Osteocyte (in vitro differentiated cells): ENCODE results near the gene EPHB1. TPM values are rescaled to one million over a fixed set of nuclear protein-coding genes. Genes with fewer than 3 reads are reported as not detected.

Experiments
- DNase-seq: peaks from one replicate; pipeline ENCODE4 v3.0.0; 2021; ENCODE audit warnings: mixed read lengths; ENCODE audit not compliant: unreplicated experiment; ENCODE audit errors: extremely low spot score
- H3K27ac Mint-ChIP-seq: one replicate; pipeline ENCODE4 v1.8.0; 2021; ENCODE audit warnings: mild to moderate bottlenecking, mixed read lengths; ENCODE audit not compliant: unreplicated experiment
- H3K27me3 Mint-ChIP-seq: one replicate; pipeline ENCODE4 v1.8.0; 2021; ENCODE audit warnings: mixed read lengths; ENCODE audit not compliant: unreplicated experiment
- H3K36me3 Mint-ChIP-seq: one replicate; pipeline ENCODE4 v1.8.0; 2021; ENCODE audit warnings: mixed read lengths; ENCODE audit not compliant: unreplicated experiment
- H3K4me1 Mint-ChIP-seq: one replicate; pipeline ENCODE4 v1.8.0; 2021; ENCODE audit warnings: mixed read lengths; ENCODE audit not compliant: unreplicated experiment
- H3K4me3 Mint-ChIP-seq: one replicate; pipeline ENCODE4 v1.8.0; 2021; ENCODE audit warnings: mild to moderate bottlenecking, moderate library complexity, mixed read lengths; ENCODE audit not compliant: unreplicated experiment
- H3K9me3 Mint-ChIP-seq: one replicate; pipeline ENCODE4 v1.8.0; 2021; ENCODE audit warnings: mixed read lengths; ENCODE audit not compliant: unreplicated experiment
- CTCF ChIP-seq: fragments of 200-600 bp; sonication (generic); IDR thresholded peaks from 2 replicates; pipeline ENCODE4 v1.5.0; 2021; ENCODE audit warnings: antibody characterized with exemption, mild to moderate bottlenecking, moderate library complexity
- total RNA-seq: library from RNA; stranded (reverse); gene quantifications from 2 replicates; pipeline ENCODE4 v1.2.1, GENCODE V29; 2021

Gene EPHB1
- total RNA-seq, 1 donor from 2014 or later: 0.75 TPM

- Mint-ChIP-seq H3K9me3 (no peaks in the 10 kb centered on the region), H3K4me3 (no peak overlapping the region), H3K27ac (no peak overlapping the region), H3K27me3 (peaks cover 4% of the 10 kb centered on the region), H3K4me1 (no peaks in the 10 kb centered on the region), H3K36me3 (no peaks in the 10 kb centered on the region)
- no peak for DNase-seq
- no peak for TF ChIP-seq CTCF
Measured at GRCh38 chr3:134988666-134989065, 193.6 kb downstream of the EPHB1 start.

DNA sequence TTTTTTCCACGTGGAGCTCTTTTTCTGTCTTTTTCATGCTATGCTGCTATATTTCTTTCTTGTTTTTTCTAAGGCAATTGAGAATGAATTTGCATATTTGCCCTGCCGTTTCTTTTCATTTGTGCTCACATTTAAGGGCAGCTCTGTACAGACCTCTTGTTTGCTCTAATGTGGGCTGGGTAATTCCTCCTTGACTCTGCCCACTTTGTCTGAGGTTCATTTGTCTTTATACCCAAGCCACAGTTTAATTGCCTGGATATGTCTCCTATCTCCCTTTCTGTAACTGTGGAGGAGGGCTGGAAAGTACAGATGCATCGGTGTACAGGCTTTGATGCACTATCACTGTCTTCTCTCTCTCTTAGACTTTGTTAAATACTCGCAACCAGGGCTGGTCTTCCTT is 195.9 kb downstream of the EPHB1 start:
- peaks cover 4% of the 10 kb centered on the region for H3K27me3 Mint-ChIP-seq
- H3K9me3 Mint-ChIP-seq: no peaks in the 10 kb centered on the region
- no peak for TF ChIP-seq CTCF
- no peaks in the 10 kb centered on the region for H3K36me3 Mint-ChIP-seq
- H3K4me3 Mint-ChIP-seq: no peak overlapping the region
- H3K4me1 Mint-ChIP-seq: no peaks in the 10 kb centered on the region
- DNase-seq: no peak
- H3K27ac Mint-ChIP-seq: no peak overlapping the region

GRCh38 chr3:134991472-134992010 is 196.5 kb downstream of the EPHB1 start:
- TF ChIP-seq CTCF: no peak
- Mint-ChIP-seq H3K9me3 (no peaks in the 10 kb centered on the region), H3K36me3 (no peaks in the 10 kb centered on the region), H3K4me3 (no peak overlapping the region), H3K27me3 (peaks cover 4% of the 10 kb centered on the region), H3K4me1 (no peaks in the 10 kb centered on the region), H3K27ac (no peak overlapping the region)
- no peak for DNase-seq

GRCh38 chr3:134992180-134992579 is 197.1 kb downstream of the EPHB1 start:
- no peak for DNase-seq
- Mint-ChIP-seq H3K4me1 (no peaks in the 10 kb centered on the region), H3K9me3 (no peaks in the 10 kb centered on the region), H3K27me3 (peaks cover 4% of the 10 kb centered on the region), H3K4me3 (no peak overlapping the region), H3K36me3 (no peaks in the 10 kb centered on the region), H3K27ac (no peak overlapping the region)
- no peak for TF ChIP-seq CTCF

DNA sequence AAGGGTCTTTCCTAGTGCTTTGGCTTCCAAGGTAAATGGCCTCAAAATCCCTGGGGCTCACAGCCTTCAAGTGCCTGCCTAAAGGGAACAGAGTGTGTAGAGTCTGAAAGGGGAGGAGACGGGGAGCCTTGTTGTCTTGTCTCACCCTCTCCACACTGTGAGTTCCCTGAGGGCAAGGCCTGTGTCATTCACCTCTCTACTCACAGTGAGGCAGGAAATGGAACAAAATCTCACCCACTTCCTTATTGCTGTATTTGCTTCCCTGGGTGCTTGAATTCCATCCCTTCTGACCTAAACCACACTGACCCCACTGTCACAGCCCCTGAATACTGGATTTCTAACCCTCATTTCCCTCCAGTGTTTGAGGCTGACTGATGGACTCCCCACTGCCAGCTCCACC is 197.5 kb downstream of the EPHB1 start:
- peaks cover 4% of the 10 kb centered on the region for H3K27me3 Mint-ChIP-seq
- H3K27ac Mint-ChIP-seq: no peak overlapping the region
- TF ChIP-seq CTCF: no peak
- H3K4me3 Mint-ChIP-seq: no peak overlapping the region
- no peaks in the 10 kb centered on the region for H3K36me3 Mint-ChIP-seq
- DNase-seq: no peak
- H3K4me1 Mint-ChIP-seq: no peaks in the 10 kb centered on the region
- H3K9me3 Mint-ChIP-seq: no peaks in the 10 kb centered on the region
